ENCODE measurements around the gene COPB1.

COPB1 gene

GRCh38 chr11:14519597-14519916 lies 19.9 kb upstream of the COPB1 start:
- no peak for DNase-seq (ENCODE audit: low spot score)
- in situ Hi-C loops (cut with MboI; ENCODE audit: low sequenced_read_pairs, unreplicated experiment), result no loop called here

GRCh38 chr11:14518820-14519219 lies 19.2 kb upstream of the COPB1 start:
- TF ChIP-seq CTCF (IDR thresholded peaks at IDR 0.05; ENCODE audit: borderline replicate concordance, control extremely low read depth, extremely low read depth, insufficient read depth, missing control alignments), result no peak
- in situ Hi-C loops (cut with MboI; ENCODE audit: low sequenced_read_pairs, unreplicated experiment), result no loop called here
- no peak for DNase-seq (ENCODE audit: low spot score)

More at GRCh38 chr11:14519597-14519916, 19.9 kb upstream of the COPB1 start:
- TF ChIP-seq CTCF (IDR thresholded peaks at IDR 0.05; ENCODE audit: borderline replicate concordance, control extremely low read depth, extremely low read depth, insufficient read depth, missing control alignments), result no peak

GRCh38 chr11:14513800-14514199 lies 14.2 kb upstream of the COPB1 start:
- no peak for DNase-seq (ENCODE audit: low spot score)
- in situ Hi-C loops (cut with MboI; ENCODE audit: low sequenced_read_pairs, unreplicated experiment), result no loop called here
- no peak for TF ChIP-seq CTCF (IDR thresholded peaks at IDR 0.05; ENCODE audit: borderline replicate concordance, control extremely low read depth, extremely low read depth, insufficient read depth, missing control alignments)

- no peak for TF ChIP-seq CTCF (IDR thresholded peaks at IDR 0.05; ENCODE audit: borderline replicate concordance, control extremely low read depth, extremely low read depth, insufficient read depth, missing control alignments)
- in situ Hi-C loops (cut with MboI; ENCODE audit: low sequenced_read_pairs, unreplicated experiment), result no loop called here
- no peak for DNase-seq (ENCODE audit: low spot score)
Observed at GRCh38 chr11:14506532-14506931, 6.9 kb upstream of the COPB1 start.

- no peak for TF ChIP-seq CTCF (IDR thresholded peaks at IDR 0.05; ENCODE audit: borderline replicate concordance, control extremely low read depth, extremely low read depth, insufficient read depth, missing control alignments)
- DNase-seq (ENCODE audit: low spot score), result no peak
- in situ Hi-C loops (cut with MboI; ENCODE audit: low sequenced_read_pairs, unreplicated experiment), result no loop called here
Observed at GRCh38 chr11:14503023-14503422, 3.4 kb upstream of the COPB1 start.

- TF ChIP-seq CTCF (IDR thresholded peaks at IDR 0.05; ENCODE audit: borderline replicate concordance, control extremely low read depth, extremely low read depth, insufficient read depth, missing control alignments), result no peak
- DNase-seq (ENCODE audit: low spot score), result no peak
- in situ Hi-C loops (cut with MboI; ENCODE audit: low sequenced_read_pairs, unreplicated experiment), result no loop called here
Observed at GRCh38 chr11:14502039-14502438, 2.4 kb upstream of the COPB1 start.

GRCh38 chr11:14500181-14500651 lies 605 bp upstream of the COPB1 start:
- no peak for TF ChIP-seq CTCF (IDR thresholded peaks at IDR 0.05; ENCODE audit: borderline replicate concordance, control extremely low read depth, extremely low read depth, insufficient read depth, missing control alignments)
- DNase-seq (ENCODE audit: low spot score), result peak; percentile 67
- in situ Hi-C loops (cut with MboI; ENCODE audit: low sequenced_read_pairs, unreplicated experiment), result no loop called here

Measured in GM13976 (cell line).